Measurements from ENCODE around the gene RAD9A. TPM values are rescaled to one million over a fixed set of nuclear protein-coding genes. Genes with fewer than 3 reads are reported as not detected.

The RAD9A gene
- total RNA-seq, 1 donor from 2014 or later, result 49.4 TPM

DNA sequence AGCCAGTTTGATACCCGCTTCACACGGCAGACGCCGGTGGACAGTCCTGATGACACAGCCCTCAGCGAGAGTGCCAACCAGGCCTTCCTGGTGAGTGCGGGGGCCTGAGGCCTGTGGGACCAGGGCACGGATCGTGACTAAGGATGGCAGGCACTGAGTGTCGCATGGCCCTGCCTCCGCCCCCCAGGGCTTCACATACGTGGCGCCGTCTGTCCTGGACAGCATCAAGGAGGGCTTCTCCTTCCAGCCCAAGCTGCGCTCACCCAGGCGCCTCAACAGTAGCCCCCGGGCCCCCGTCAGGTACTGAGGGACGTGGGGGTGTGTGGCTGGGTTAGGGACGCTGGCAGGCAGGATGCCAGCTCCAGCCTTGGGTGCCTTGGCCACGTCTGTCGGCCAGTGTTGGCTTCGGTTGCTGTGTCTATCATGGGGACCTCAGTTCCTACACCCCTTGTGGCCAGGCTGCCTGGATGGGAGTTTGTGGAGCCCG, 42.7 kb downstream of the RAD9A start:
- TF ChIP-seq, protein P1, sequence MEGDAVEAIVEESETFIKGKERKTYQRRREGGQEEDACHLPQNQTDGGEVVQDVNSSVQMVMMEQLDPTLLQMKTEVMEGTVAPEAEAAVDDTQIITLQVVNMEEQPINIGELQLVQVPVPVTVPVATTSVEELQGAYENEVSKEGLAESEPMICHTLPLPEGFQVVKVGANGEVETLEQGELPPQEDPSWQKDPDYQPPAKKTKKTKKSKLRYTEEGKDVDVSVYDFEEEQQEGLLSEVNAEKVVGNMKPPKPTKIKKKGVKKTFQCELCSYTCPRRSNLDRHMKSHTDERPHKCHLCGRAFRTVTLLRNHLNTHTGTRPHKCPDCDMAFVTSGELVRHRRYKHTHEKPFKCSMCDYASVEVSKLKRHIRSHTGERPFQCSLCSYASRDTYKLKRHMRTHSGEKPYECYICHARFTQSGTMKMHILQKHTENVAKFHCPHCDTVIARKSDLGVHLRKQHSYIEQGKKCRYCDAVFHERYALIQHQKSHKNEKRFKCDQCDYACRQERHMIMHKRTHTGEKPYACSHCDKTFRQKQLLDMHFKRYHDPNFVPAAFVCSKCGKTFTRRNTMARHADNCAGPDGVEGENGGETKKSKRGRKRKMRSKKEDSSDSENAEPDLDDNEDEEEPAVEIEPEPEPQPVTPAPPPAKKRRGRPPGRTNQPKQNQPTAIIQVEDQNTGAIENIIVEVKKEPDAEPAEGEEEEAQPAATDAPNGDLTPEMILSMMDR (conservative IDR thresholded peaks at IDR 0.05), result no peak
- Mint-ChIP-seq H3K36me3 (ENCODE audit: low read depth) (peaks cover 1% of the 10 kb centered on the region), H3K4me3 (no peak overlapping the region), H3K4me1 (no peaks in the 10 kb centered on the region), H3K27ac (ENCODE audit: unreplicated experiment) (no peak overlapping the region), H3K27me3 (ENCODE audit: low read depth) (no peaks in the 10 kb centered on the region), H3K9me3 (no peaks in the 10 kb centered on the region)
- DNase-seq (ENCODE audit: low read depth, low spot score), result no peak

GRCh38 chr11:67435031-67435726, 43.4 kb downstream of the RAD9A start:
- DNase-seq (ENCODE audit: low read depth, low spot score), result no peak
- Mint-ChIP-seq H3K27me3 (ENCODE audit: low read depth) (no peaks in the 10 kb centered on the region), H3K36me3 (ENCODE audit: low read depth) (peaks cover 3% of the 10 kb centered on the region), H3K4me3 (no peak overlapping the region), H3K27ac (ENCODE audit: unreplicated experiment) (peak overlapping the region; percentile 35), H3K4me1 (no peaks in the 10 kb centered on the region), H3K9me3 (no peaks in the 10 kb centered on the region)
- TF ChIP-seq, protein P1 (conservative IDR thresholded peaks at IDR 0.05), result no peak

DNA sequence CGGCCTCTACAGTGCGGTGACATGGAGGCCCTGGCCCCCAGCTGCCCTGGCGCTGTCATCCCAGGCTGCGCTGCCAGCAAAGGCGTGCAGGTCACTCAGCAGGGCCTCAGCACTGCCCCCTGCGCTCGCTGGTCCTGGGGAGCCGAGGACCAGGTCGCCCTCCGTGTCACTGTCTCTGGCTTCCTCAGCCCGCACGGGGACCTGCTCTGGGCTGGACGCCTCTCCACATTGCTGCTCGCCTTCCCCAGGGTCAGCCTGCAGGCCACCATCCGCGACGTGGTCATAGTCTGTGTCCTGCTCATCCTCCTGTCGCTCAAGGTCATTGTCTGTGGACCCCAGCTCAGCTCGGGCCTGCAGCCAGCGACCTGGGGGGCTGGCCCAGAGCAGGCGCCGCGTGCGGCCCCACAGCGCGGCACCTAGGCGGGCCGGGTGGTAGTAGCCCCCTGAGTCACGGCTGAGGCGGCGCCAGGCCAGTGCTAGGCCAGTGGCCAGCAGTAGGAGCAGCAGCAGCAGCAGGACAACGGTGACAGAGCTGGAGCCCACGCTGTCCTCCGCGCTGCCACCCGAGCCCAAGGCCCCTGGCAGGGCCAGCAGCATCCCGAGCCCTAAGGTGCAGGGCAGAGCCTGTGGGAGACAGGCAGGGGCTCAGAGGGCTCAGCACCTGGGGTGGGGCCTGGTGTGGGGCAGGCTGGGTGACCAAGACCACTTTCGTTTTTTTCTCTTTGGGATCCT, 44.1 kb downstream of the RAD9A start:
- Mint-ChIP-seq H3K27me3 (ENCODE audit: low read depth) (no peaks in the 10 kb centered on the region), H3K4me1 (no peaks in the 10 kb centered on the region), H3K36me3 (ENCODE audit: low read depth) (peaks cover 3% of the 10 kb centered on the region), H3K9me3 (no peaks in the 10 kb centered on the region), H3K27ac (ENCODE audit: unreplicated experiment) (no peak overlapping the region), H3K4me3 (no peak overlapping the region)
- TF ChIP-seq, protein P1 (conservative IDR thresholded peaks at IDR 0.05), result no peak
- DNase-seq (ENCODE audit: low read depth, low spot score), result no peak

- Mint-ChIP-seq H3K27ac (ENCODE audit: unreplicated experiment) (no peak overlapping the region), H3K4me3 (peak overlapping the region; percentile 38)
- DNase-seq (ENCODE audit: low read depth, low spot score), result no peak
These were observed 44.8 kb downstream of the RAD9A start for GRCh38 chr11:67436459-67437081.

More at GRCh38 chr11:67436459-67437081, 44.8 kb downstream of the RAD9A start:
- H3K9me3 Mint-ChIP-seq, result no peaks in the 10 kb centered on the region
- peaks cover 3% of the 10 kb centered on the region for H3K36me3 Mint-ChIP-seq (ENCODE audit: low read depth)
- no peaks in the 10 kb centered on the region for H3K27me3 Mint-ChIP-seq (ENCODE audit: low read depth)
- TF ChIP-seq, protein P1 (conservative IDR thresholded peaks at IDR 0.05), result no peak
- H3K4me1 Mint-ChIP-seq, result no peaks in the 10 kb centered on the region
